ENCODE data around the gene CREB5. TPM values are rescaled to one million over a fixed set of nuclear protein-coding genes. Genes with fewer than 3 reads are reported as not detected.

CREB5 gene
- total and polyA plus RNA-seq, 2 experiments from 2014 or later: 2.4 to 4.4 TPM

DNA sequence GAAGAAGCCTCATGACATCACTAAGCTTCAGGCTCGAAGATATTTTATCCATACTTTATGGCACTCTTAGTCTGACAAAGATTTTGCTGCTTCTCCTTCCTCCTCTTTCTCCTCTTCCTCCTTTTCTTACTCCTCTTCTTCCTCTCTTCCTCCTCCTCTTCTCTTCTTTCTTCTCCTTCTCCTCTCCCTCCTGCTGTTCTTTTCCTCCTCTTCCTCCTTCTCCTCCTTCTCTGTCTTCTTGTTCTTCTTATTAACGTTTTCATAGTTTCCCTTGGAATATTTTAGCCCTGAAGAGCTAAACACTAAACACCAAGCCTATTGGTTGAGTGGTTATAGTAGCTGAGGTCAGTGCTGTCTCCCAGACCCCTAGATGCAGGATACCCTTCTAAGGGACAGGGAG, 137.7 kb downstream of the CREB5 start:
- no peak overlapping the region for H3K4me2 ChIP-seq
- H3K27ac Mint-ChIP-seq: no peak overlapping the region
- DNase-seq (ENCODE audit: low spot score) (no peak), ATAC-seq (no peak)
- no peaks in the 10 kb centered on the region for H3K79me2 ChIP-seq (replicated peaks; ENCODE audit: insufficient read depth)
- H3K36me3 Mint-ChIP-seq (ENCODE audit: low read depth): no peaks in the 10 kb centered on the region
- H3K27ac ChIP-seq (ENCODE audit: low read depth): no peak overlapping the region
- no peaks in the 10 kb centered on the region for H4K20me1 ChIP-seq (replicated peaks; ENCODE audit: insufficient read depth)
- no peaks in the 10 kb centered on the region for H3K27me3 Mint-ChIP-seq (ENCODE audit: insufficient read depth, low read depth, poor library complexity)
- H3F3A ChIP-seq (replicated peaks; ENCODE audit: low read depth): no peaks in the 10 kb centered on the region
- H3K27me3 ChIP-seq (ENCODE audit: insufficient read depth): no peaks in the 10 kb centered on the region
- H3K4me1 Mint-ChIP-seq: peaks cover 7% of the 10 kb centered on the region
- H3K4me3 ChIP-seq: no peak overlapping the region
- no peaks in the 10 kb centered on the region for H3K4me1 ChIP-seq (ENCODE audit: insufficient read depth)
- no peak overlapping the region for H3K4me3 Mint-ChIP-seq
- H3K36me3 ChIP-seq (ENCODE audit: insufficient read depth): peaks cover 5% of the 10 kb centered on the region; the same call in 1 of the 2 replicates
- H3K9me3 Mint-ChIP-seq: peaks cover 12% of the 10 kb centered on the region; the same call in 2 of the 3 replicates
- peak overlapping the region; percentile 69 for H2AFZ ChIP-seq
- no peak for TF ChIP-seq JUNB (IDR thresholded peaks at IDR 0.05; ENCODE audit: unreplicated experiment)
- no peak for TF ChIP-seq STAT1 (IDR thresholded peaks at IDR 0.05; ENCODE audit: unreplicated experiment)
- TF ChIP-seq CREB1 (CRISPR knock-in tag; IDR thresholded peaks at IDR 0.05; ENCODE audit: low read depth): no peak
- TF ChIP-seq, protein P1, sequence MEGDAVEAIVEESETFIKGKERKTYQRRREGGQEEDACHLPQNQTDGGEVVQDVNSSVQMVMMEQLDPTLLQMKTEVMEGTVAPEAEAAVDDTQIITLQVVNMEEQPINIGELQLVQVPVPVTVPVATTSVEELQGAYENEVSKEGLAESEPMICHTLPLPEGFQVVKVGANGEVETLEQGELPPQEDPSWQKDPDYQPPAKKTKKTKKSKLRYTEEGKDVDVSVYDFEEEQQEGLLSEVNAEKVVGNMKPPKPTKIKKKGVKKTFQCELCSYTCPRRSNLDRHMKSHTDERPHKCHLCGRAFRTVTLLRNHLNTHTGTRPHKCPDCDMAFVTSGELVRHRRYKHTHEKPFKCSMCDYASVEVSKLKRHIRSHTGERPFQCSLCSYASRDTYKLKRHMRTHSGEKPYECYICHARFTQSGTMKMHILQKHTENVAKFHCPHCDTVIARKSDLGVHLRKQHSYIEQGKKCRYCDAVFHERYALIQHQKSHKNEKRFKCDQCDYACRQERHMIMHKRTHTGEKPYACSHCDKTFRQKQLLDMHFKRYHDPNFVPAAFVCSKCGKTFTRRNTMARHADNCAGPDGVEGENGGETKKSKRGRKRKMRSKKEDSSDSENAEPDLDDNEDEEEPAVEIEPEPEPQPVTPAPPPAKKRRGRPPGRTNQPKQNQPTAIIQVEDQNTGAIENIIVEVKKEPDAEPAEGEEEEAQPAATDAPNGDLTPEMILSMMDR (conservative IDR thresholded peaks at IDR 0.05; ENCODE audit: low read depth in 2 of 2): no peak
- H3K9me2 ChIP-seq (ENCODE audit: insufficient read depth): peaks cover 11% of the 10 kb centered on the region

DNA sequence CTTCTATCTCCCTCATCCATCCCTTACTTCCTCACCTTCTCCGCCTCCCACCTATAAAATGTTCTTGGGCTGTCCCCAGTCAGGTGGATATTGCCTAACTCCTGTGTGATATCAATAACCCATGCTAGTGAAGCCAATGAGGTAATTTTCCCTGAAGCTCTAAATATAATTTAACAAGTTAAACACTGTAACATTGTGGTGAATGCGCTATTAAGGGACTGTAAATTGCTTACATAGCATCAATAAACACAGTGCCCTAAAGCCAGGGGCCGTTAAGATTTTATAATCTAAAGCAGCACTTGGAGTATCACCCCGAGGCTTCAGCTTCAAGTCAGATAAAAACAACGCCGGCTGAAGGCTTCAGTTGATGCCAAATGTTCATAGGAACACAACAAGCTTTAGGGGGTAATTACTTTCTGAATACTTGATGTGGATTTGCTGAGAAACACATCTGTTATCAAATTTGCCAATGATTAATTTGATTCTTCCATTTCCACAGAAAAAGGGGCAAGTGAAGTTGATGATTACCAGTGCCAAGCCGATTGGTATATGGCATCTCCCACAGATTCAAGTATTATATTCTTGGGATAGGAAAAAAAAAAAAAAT, 138.4 kb downstream of the CREB5 start:
- no peaks in the 10 kb centered on the region for H3K79me2 ChIP-seq (replicated peaks; ENCODE audit: insufficient read depth)
- H3K4me3 ChIP-seq: no peak overlapping the region
- H3F3A ChIP-seq (replicated peaks; ENCODE audit: low read depth): no peaks in the 10 kb centered on the region
- peaks cover 5% of the 10 kb centered on the region; the same call in 1 of the 2 replicates for H3K36me3 ChIP-seq (ENCODE audit: insufficient read depth)
- no peak for DNase-seq (ENCODE audit: low spot score)
- no peaks in the 10 kb centered on the region for H4K20me1 ChIP-seq (replicated peaks; ENCODE audit: insufficient read depth)
- no peak overlapping the region for H3K4me2 ChIP-seq
- Mint-ChIP-seq H3K27me3 (ENCODE audit: insufficient read depth, low read depth, poor library complexity) (no peaks in the 10 kb centered on the region), H3K4me3 (no peak overlapping the region), H3K36me3 (ENCODE audit: low read depth) (no peaks in the 10 kb centered on the region), H3K9me3 (peaks cover 11% of the 10 kb centered on the region; the same call in 2 of the 3 replicates), H3K4me1 (peaks cover 7% of the 10 kb centered on the region), H3K27ac (no peak overlapping the region)
- TF ChIP-seq ZNF331 (CRISPR knock-in tag; IDR thresholded peaks at IDR 0.05; ENCODE audit: low read depth) (no peak), JUNB (IDR thresholded peaks at IDR 0.05; ENCODE audit: unreplicated experiment) (no peak)
- H3K9me2 ChIP-seq (ENCODE audit: insufficient read depth): peaks cover 11% of the 10 kb centered on the region
- peak overlapping the region; percentile 69 for H2AFZ ChIP-seq
- no peaks in the 10 kb centered on the region for H3K27me3 ChIP-seq (ENCODE audit: insufficient read depth)
- ATAC-seq: no peak
- no peak overlapping the region for H3K27ac ChIP-seq (ENCODE audit: low read depth)
- no peaks in the 10 kb centered on the region for H3K4me1 ChIP-seq (ENCODE audit: insufficient read depth)

- Histone ChIP-seq H3K4me1 (ENCODE audit: insufficient read depth) (no peaks in the 10 kb centered on the region), H3K27ac (ENCODE audit: low read depth) (no peak overlapping the region), H4K20me1 (replicated peaks; ENCODE audit: insufficient read depth) (no peaks in the 10 kb centered on the region), H3K9me2 (ENCODE audit: insufficient read depth) (peaks cover 11% of the 10 kb centered on the region), H3F3A (replicated peaks; ENCODE audit: low read depth) (no peaks in the 10 kb centered on the region), H3K27me3 (ENCODE audit: insufficient read depth) (no peaks in the 10 kb centered on the region), H3K4me2 (no peak overlapping the region), H3K36me3 (ENCODE audit: insufficient read depth) (peaks cover 5% of the 10 kb centered on the region; the same call in 1 of the 2 replicates), H3K79me2 (replicated peaks; ENCODE audit: insufficient read depth) (no peaks in the 10 kb centered on the region), H3K4me3 (no peak overlapping the region), H2AFZ (peak overlapping the region; percentile 83)
- no peaks in the 10 kb centered on the region for H3K27me3 Mint-ChIP-seq (ENCODE audit: insufficient read depth, low read depth, poor library complexity)
- no peak; the same call in 1 of the 3 replicates for ATAC-seq
- peaks cover 7% of the 10 kb centered on the region for H3K4me1 Mint-ChIP-seq
- H3K9me3 Mint-ChIP-seq: peaks cover 5% of the 10 kb centered on the region; the same call in 2 of the 3 replicates
- H3K27ac Mint-ChIP-seq: no peak overlapping the region
- no peaks in the 10 kb centered on the region for H3K36me3 Mint-ChIP-seq (ENCODE audit: low read depth)
- H3K4me3 Mint-ChIP-seq: no peak overlapping the region
- no peak for DNase-seq (ENCODE audit: low spot score)
- TF ChIP-seq, protein P1 (conservative IDR thresholded peaks at IDR 0.05; ENCODE audit: low read depth in 2 of 2): no peak
- TF ChIP-seq, protein P2, sequence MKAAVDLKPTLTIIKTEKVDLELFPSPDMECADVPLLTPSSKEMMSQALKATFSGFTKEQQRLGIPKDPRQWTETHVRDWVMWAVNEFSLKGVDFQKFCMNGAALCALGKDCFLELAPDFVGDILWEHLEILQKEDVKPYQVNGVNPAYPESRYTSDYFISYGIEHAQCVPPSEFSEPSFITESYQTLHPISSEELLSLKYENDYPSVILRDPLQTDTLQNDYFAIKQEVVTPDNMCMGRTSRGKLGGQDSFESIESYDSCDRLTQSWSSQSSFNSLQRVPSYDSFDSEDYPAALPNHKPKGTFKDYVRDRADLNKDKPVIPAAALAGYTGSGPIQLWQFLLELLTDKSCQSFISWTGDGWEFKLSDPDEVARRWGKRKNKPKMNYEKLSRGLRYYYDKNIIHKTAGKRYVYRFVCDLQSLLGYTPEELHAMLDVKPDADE (IDR thresholded peaks at IDR 0.05): no peak
- TF ChIP-seq POLR2AphosphoS5 (IDR thresholded peaks at IDR 0.05; ENCODE audit: low read depth): no peak
- TF ChIP-seq EZH2 (IDR thresholded peaks at IDR 0.05; ENCODE audit: low read depth, unreplicated experiment): no peak
- no peak for TF ChIP-seq CREB1 (CRISPR knock-in tag; IDR thresholded peaks at IDR 0.05; ENCODE audit: low read depth)
- no peak for TF ChIP-seq ZNF114 (CRISPR knock-in tag; IDR thresholded peaks at IDR 0.05)
- no peak for TF ChIP-seq ZNF331 (CRISPR knock-in tag; IDR thresholded peaks at IDR 0.05; ENCODE audit: low read depth)
- TF ChIP-seq EZH2phosphoT487 (IDR thresholded peaks at IDR 0.05; ENCODE audit: unreplicated experiment): no peak
- TF ChIP-seq STAT1 (IDR thresholded peaks at IDR 0.05; ENCODE audit: unreplicated experiment): no peak
These were observed 139.0 kb downstream of the CREB5 start for GRCh38 chr7:28551331-28551730.
